Endothelial cell of umbilical vein (primary cell): Measurements from ENCODE around the gene TBC1D21. TPM values are rescaled to one million over a fixed set of nuclear protein-coding genes. Genes with fewer than 3 reads are reported as not detected.

Source experiments
- BruUV-seq: library from RNA; stranded (reverse); fragments of 400-500 nt; replicated peaks from 2 replicates; lab custom pipeline; 2021; lab: Mats Ljungman, UMichigan
- CTCF ChIA-PET: fragments of 300-600, 350-600 bp; sonication (Branson Sonifier 250); formaldehyde crosslinking; loops from one replicate; lab custom pipeline; 2021; ENCODE audit warnings: antibody characterized with exemption, inconsistent platforms; lab: Charles Lee
- POLR2A ChIA-PET: fragments of 300-600, 350-600 bp; sonication (Branson Sonifier 250); formaldehyde crosslinking; loops from one replicate; lab custom pipeline; 2021; ENCODE audit warnings: antibody characterized with exemption, inconsistent platforms; lab: Charles Lee
- DNase-seq: peaks from one replicate; pipeline ENCODE4 v3.0.0-alpha.2; 2011; ENCODE audit warnings: low read depth, low spot score
- FAIRE-seq: peaks from 2 replicates; lab custom pipeline; 2011; peaks lifted over from hg19 to GRCh38; lab: Jason Lieb, UNC
- H2AFZ ChIP-seq: 2 replicates; pipeline ENCODE4 v1.6.0; 2012; ENCODE audit warnings: low read depth, low read length, control low read depth, inconsistent platforms
- H3K27ac ChIP-seq: 2 replicates; pipeline ENCODE4 v1.5.1; 2011; ENCODE audit warnings: low read depth, mild to moderate bottlenecking, control low read depth, low read length, moderate library complexity; ENCODE audit not compliant: insufficient read depth
- H3K27me3 ChIP-seq, 2 experiments: 2 replicates each; pipeline versions ENCODE4 v1.6.0 to v1.6.1; 2011; ENCODE audit warnings: low read length in 2 of 2, mixed read lengths in 1 of 2; ENCODE audit not compliant: control insufficient read depth in 2 of 2, insufficient read depth in 2 of 2
- H3K36me3 ChIP-seq, 2 experiments: 2 replicates in 1 of 2; 3 replicates in 1 of 2; pipeline ENCODE4 v1.5.1; 2011; ENCODE audit warnings: low read length in 2 of 2, mild to moderate bottlenecking in 1 of 2, moderate library complexity in 1 of 2; ENCODE audit not compliant: control insufficient read depth in 2 of 2, insufficient read depth in 2 of 2; ENCODE audit errors: extremely low read depth in 1 of 2
- H3K4me1 ChIP-seq: 3 replicates; pipeline ENCODE4 v1.5.1; 2011; ENCODE audit warnings: mild to moderate bottlenecking, low read length; ENCODE audit not compliant: control insufficient read depth, insufficient read depth; ENCODE audit errors: extremely low read depth
- H3K4me2 ChIP-seq: 2 replicates; pipeline ENCODE4 v1.6.1; 2011; ENCODE audit warnings: low read length, control low read depth, mixed read lengths; ENCODE audit not compliant: insufficient read depth
- H3K4me3 ChIP-seq, 3 experiments: fragments of 200-600 bp in 1 of 3; sonication (generic), shearing (Covaris generic) in 1 of 3; replicated peaks in 1 of 3; 2 replicates each; pipeline ENCODE4 v1.5.1; 2011 to 2016; ENCODE audit warnings: control low read depth in 3 of 3, low read length in 3 of 3, mild to moderate bottlenecking in 2 of 3, inconsistent platforms in 1 of 3, low read depth in 1 of 3, moderate library complexity in 1 of 3; ENCODE audit not compliant: insufficient read depth in 1 of 3
- H3K79me2 ChIP-seq: 2 replicates; pipeline ENCODE4 v1.6.0; 2012; ENCODE audit warnings: low read length, inconsistent platforms; ENCODE audit not compliant: control insufficient read depth, insufficient read depth
- H3K9ac ChIP-seq: replicated peaks from 2 replicates; pipeline ENCODE3; 2011; ENCODE audit warnings: low read length, control low read depth; ENCODE audit not compliant: insufficient read depth; ENCODE audit errors: extremely low read depth
- H3K9me1 ChIP-seq: replicated peaks from 3 replicates; pipeline ENCODE4 v1.6.0; 2011; ENCODE audit warnings: mild to moderate bottlenecking, low read length; ENCODE audit not compliant: control insufficient read depth, insufficient read depth; ENCODE audit errors: extremely low read depth
- H3K9me3 ChIP-seq: replicated peaks from 2 replicates; pipeline ENCODE4 v1.5.1; 2012; ENCODE audit warnings: low read length, inconsistent platforms; ENCODE audit not compliant: control insufficient read depth, insufficient read depth
- H4K20me1 ChIP-seq: replicated peaks from 2 replicates; pipeline ENCODE3; 2011; ENCODE audit warnings: mild to moderate bottlenecking, low read length; ENCODE audit not compliant: control insufficient read depth, insufficient read depth; ENCODE audit errors: extremely low read depth
- CTCF ChIP-seq, 2 donors: IDR thresholded peaks; 1 replicate in 1 of 2; 2 replicates in 1 of 2; pipeline ENCODE4 v1.5.1; 2011; ENCODE audit warnings: low read length in 2 of 2, mild to moderate bottlenecking in 2 of 2, moderate library complexity in 2 of 2, control low read depth in 1 of 2, inconsistent platforms in 1 of 2, low read depth in 1 of 2; ENCODE audit not compliant: insufficient read depth in 1 of 2; ENCODE audit errors: extremely low read depth in 1 of 2
- EZH2 ChIP-seq: IDR thresholded peaks from 2 replicates; pipeline ENCODE4 v1.6.1; 2012; ENCODE audit warnings: borderline replicate concordance, low read depth, mild to moderate bottlenecking, moderate library complexity, low read length, inconsistent platforms; ENCODE audit not compliant: severe bottlenecking
- FOS ChIP-seq: IDR thresholded peaks from 2 replicates; pipeline ENCODE4 v1.6.1; 2011; ENCODE audit warnings: mild to moderate bottlenecking, low read length, moderate library complexity, borderline replicate concordance; ENCODE audit not compliant: insufficient read depth
- GATA2 ChIP-seq: IDR thresholded peaks from 2 replicates; pipeline ENCODE4 v1.7.0; 2011; ENCODE audit warnings: low read depth, mild to moderate bottlenecking, moderate library complexity, mixed read lengths, low read length; ENCODE audit not compliant: insufficient read length, insufficient read depth
- JUN ChIP-seq: IDR thresholded peaks from 2 replicates; pipeline ENCODE4 v1.6.1; 2011; ENCODE audit warnings: borderline replicate concordance, low read depth; ENCODE audit not compliant: insufficient read length, insufficient read depth
- MAX ChIP-seq: IDR thresholded peaks from 2 replicates; pipeline ENCODE4 v1.6.1; 2011; ENCODE audit not compliant: insufficient read depth, insufficient read length
- MYC ChIP-seq: IDR thresholded peaks from one replicate; pipeline ENCODE4 v1.6.1; 2011; ENCODE audit warnings: mild to moderate bottlenecking, low read depth, low read length
- POLR2A ChIP-seq: IDR thresholded peaks from 2 replicates; pipeline ENCODE4 v1.6.1; 2012; ENCODE audit warnings: low read depth, mild to moderate bottlenecking, control low read depth, low read length
- POLR2AphosphoS5 ChIP-seq: IDR thresholded peaks from 2 replicates; pipeline ENCODE4 v1.6.1; 2012; ENCODE audit warnings: low read depth, mild to moderate bottlenecking, control low read depth, low read length, moderate library complexity; ENCODE audit not compliant: insufficient read depth
- dilution Hi-C: fragments of 300-500 bp; cut with MboI; formaldehyde crosslinking; loops from one replicate; pipeline ENCODE4 v1.15.0; 2019; ENCODE audit warnings: low sequenced_read_pairs; ENCODE audit not compliant: extremely low pct_ligation_motif_present
- intact Hi-C: fragments of 100-400 bp; cut with micrococcal nuclease; formaldehyde crosslinking; loops from one replicate; pipeline ENCODE4 v1.10.0; 2022
- polyA plus RNA-seq, 4 experiments: library from polyadenylated mRNA; depleted of rRNA in 3 of 4; stranded (reverse) in 3 of 4; unstranded in 1 of 4; fragments of >200 nt; gene quantifications; 2 replicates each; pipeline versions ENCODE4 v1.2.1 to v1.2.3, GENCODE V29; 2011 to 2012; ENCODE audit warnings: missing spikeins in 1 of 4
- total RNA-seq: library from RNA; stranded (reverse); gene quantifications from 2 replicates; pipeline ENCODE4 v1.2.3, GENCODE V29; 2021

Gene TBC1D21
- total and polyA plus RNA-seq, 2 donors (not counting 3 experiments of a cell fraction or from before 2014, with no cell fraction given): not detected

GRCh38 chr15:73845907-73846306, 27.5 kb upstream of the TBC1D21 start:
- no peak for TF ChIP-seq FOS
- no peaks in the 10 kb centered on the region for H3K4me1 ChIP-seq
- no peaks in the 10 kb centered on the region for H3K36me3 ChIP-seq
- ChIA-PET POLR2A (no interaction called here), CTCF (no interaction called here)
- H3K9me3 ChIP-seq: no peaks in the 10 kb centered on the region
- FAIRE-seq: no peak
- H3K9ac ChIP-seq: no peak overlapping the region
- intact Hi-C loops: no loop called here
- H3K79me2 ChIP-seq: no peaks in the 10 kb centered on the region
- dilution Hi-C loops: no loop called here
- H3K27me3 ChIP-seq: peaks cover 0 to 7% of the 10 kb centered on the region in 2 experiments
- no peak for DNase-seq
- H4K20me1 ChIP-seq: no peaks in the 10 kb centered on the region
- H3K27ac ChIP-seq: no peak overlapping the region
- no peak overlapping the region for H3K4me3 ChIP-seq
- H3K4me2 ChIP-seq: no peak overlapping the region
- H3K9me1 ChIP-seq: no peaks in the 10 kb centered on the region
- no TSS peak for BruUV-seq
- H2AFZ ChIP-seq: no peak overlapping the region

GRCh38 chr15:73849641-73850040, 23.7 kb upstream of the TBC1D21 start:
- Histone ChIP-seq H4K20me1 (no peaks in the 10 kb centered on the region), H3K9me1 (no peaks in the 10 kb centered on the region), H3K79me2 (no peaks in the 10 kb centered on the region), H3K4me3 (no peak overlapping the region), H2AFZ (no peak overlapping the region), H3K4me2 (no peak overlapping the region), H3K9ac (no peak overlapping the region), H3K27ac (no peak overlapping the region), H3K9me3 (no peaks in the 10 kb centered on the region), H3K4me1 (no peaks in the 10 kb centered on the region), H3K36me3 (no peaks in the 10 kb centered on the region), H3K27me3 (peaks cover 0 to 1% of the 10 kb centered on the region in 2 experiments)
- CTCF ChIA-PET: interaction anchor here (3.0 kb wide), 1 partner anchor 24 kb away, joined by 11 read pairs; the partner anchor contains the start of gene TBC1D21
- DNase-seq (no peak), FAIRE-seq (no peak)
- dilution Hi-C loops (no loop called here), intact Hi-C loops (no loop called here)
- POLR2A ChIA-PET: no interaction called here
- BruUV-seq: no TSS peak
- TF ChIP-seq MAX (no peak), FOS (no peak), CTCF (IDR thresholded peaks at IDR 0.05; ENCODE audit: extremely low read depth in 1 of 2, insufficient read depth in 1 of 2, low read depth in 1 of 2, low read length in 2 of 2) (no peak), EZH2 (no peak), JUN (no peak), POLR2A (no peak), GATA2 (no peak), MYC (no peak), POLR2AphosphoS5 (no peak)
